GDM1 (cell line): ENCODE measurements around the gene HOXB8.
A peak's percentile ranks its signal among the peaks of the same experiment; 100 is the strongest.

ENCODE experiments used
- DNase-seq: peaks from one replicate; lab custom pipeline; 2025; lab: John Stamatoyannopoulos, UW

The HOXB8 gene

DNA sequence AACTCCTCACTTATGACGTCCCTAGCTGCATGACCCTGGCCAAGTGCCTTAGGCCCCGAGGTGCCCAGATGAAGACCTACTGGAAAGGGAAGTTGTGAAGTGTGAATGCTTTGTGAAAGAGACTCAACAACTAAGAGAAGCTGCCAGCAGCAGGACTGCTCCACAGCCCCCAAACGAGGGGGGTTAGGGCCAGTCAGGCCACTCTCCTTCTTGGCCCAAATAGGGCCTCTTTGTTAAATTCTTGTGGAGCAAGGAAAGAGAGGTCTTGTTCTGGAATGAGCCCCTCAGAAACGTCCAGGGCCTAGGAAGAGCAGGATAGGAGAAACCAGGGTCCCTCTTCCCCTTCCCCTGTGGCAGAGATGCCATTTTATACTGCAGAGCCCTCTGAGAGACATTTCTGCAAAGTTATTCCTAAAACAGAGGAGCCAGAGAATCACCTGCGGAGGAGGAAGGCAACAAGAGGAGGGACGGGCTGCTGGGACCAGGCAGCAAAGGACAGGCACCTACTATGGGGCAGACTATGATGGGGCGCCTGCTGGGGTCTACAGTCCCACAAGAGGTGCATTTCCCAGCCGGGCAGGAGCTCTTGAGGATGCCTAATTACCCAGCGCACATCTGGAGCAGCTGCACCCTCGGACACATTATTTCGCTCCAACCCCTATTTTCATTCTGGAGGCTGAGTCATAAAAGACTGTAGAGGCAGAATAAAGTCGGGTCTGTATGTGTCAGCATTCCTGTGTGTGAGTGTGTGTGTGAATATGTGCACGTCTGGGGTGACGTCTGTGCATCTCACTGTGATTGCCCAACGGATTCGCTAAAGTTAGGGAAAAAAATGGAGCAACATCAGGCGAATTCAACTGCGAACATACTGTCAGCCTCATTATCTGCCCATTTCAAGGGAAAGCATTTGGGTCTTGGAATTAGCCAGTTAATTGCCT is 22.5 kb upstream of the HOXB8 start:
- no peak for DNase-seq

- peak; percentile 23 for DNase-seq
These were observed 21.3 kb upstream of the HOXB8 start for GRCh38 chr17:48636177-48637018.

GRCh38 chr17:48634493-48635208 is 19.6 kb upstream of the HOXB8 start:
- DNase-seq, result no peak

DNA sequence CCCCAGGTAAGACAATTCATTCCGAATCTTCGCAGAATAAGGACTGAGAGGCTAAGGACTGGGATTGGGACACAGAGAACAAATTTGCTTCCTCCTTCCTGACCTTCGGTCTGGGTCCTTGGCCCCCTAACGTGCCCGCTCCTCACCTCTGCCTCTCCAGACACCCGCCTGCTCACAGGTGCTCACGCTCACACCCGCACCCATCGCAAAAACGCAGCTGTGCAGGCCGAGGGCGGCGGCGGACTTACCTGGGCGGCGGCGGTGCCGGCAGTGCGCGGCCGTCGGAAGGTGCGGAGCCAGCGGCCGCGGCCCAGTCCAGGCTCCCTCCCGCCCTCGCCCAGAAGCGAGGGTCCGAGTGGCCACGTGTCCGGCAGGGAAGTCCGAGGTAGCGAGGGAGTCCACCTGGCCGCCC is 18.2 kb upstream of the HOXB8 start:
- no peak for DNase-seq

- no peak for DNase-seq
These were observed 17.6 kb upstream of the HOXB8 start for GRCh38 chr17:48632579-48633265.

DNA sequence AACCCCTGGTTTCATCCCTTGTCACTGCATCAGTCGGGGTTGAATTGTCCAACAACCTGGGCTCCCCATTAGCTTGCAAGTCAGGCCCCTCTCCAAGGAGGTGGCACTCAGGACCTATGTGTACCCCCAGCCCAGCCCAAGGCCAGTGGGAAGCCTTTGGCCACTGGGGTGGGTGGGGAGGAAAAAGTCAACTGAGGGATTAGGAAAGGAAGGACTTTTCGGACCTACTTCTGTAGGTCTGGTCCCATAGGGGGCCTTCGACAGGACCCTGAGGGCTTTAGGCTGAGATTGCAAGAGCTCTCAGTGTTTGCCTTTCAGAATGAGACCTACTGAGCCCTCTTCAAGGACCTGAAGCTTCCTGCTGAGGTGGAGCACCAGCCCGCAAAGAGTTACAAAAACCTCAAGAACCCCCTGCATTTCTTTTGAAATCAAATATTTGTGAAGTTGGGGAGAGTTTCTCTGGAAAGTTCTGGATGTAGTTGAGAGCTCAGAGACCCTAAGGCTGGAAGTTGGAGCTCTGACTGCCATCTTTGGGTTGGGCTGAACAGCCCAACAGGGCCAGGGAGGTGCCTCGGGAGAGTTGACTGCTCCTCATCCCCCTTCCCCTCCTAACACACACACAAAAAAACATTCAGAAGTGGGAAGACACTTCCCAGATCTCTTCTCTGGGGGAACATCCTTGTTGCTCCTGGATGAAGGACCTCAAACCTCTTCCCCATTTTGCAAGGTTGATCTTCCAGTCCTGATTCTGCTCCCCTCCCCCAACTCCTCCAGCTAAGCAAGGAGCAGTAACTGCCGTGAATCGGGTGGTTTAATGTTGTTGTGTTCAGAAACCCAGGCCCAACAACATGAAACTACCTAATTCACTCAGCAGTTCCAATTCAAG is 16.8 kb upstream of the HOXB8 start:
- no peak for DNase-seq

DNA sequence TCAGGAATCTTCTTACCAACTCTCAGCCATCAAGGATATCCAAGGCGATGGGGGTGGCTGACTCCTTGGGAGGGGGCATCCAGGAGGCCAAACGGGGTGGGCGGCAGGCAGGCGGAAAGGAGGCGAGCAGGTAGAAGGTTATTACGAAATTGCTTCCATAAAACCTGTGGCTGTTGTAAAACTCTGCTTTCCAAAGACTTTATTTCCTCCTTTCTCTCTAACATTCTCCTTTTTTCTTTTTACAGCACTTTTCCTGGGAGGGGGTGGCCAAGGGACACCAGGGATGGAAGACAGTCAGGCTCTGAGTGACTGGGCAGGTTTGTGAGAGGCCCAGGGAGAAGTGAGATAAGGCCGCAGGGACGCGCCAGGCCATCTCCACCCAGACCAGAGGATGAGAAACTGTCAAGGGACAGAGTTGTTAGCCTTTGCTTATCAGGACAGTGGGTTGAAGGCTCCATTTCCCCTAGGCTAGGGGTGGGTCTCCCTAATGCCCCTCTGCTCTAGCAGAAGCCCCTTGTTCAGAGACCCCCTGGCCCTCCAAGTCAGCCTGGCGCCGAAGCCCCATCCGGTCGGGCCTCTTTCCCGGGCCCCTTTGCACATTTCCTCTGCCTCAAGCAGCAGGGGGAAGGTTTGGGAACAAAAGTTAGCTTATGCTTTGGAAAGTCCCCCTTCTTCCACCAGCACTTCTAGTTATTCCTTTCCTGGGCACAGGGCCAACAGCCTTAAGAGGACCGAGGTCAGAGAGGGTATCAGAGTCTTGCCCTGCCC is 16.0 kb upstream of the HOXB8 start:
- no peak for DNase-seq

GRCh38 chr17:48630009-48630924 is 15.2 kb upstream of the HOXB8 start:
- no peak for DNase-seq

DNA sequence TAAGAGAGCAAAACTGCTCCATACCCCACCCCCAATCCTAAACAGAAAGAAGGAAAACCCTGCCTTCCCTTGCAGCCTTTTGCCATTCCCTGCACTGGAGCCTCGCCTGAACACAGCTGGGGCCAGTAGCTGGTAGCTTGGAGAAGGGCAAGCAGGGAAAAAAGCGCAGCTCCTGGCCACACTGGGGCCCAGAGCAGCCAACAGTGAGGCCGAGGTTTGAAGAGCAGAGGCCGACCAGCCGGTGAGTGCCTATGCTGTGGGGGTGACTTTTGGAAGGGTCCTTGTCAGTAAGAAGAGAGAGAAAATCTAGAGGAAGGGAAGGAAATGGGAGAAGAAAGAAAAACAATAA is 14.3 kb upstream of the HOXB8 start:
- no peak for DNase-seq

- no peak for DNase-seq
These were observed 13.7 kb upstream of the HOXB8 start for GRCh38 chr17:48628649-48629410.

GRCh38 chr17:48627623-48628521 is 12.8 kb upstream of the HOXB8 start:
- no peak for DNase-seq

GRCh38 chr17:48627118-48627597 is 12.1 kb upstream of the HOXB8 start:
- no peak for DNase-seq

- no peak for DNase-seq
These were observed 11.4 kb upstream of the HOXB8 start, which contains the start of gene HOXB9 for GRCh38 chr17:48626245-48627117. HOXB9 (minus strand) TSS chr17:48626358; CDS start chr17:48626269, 89 bp downstream.

DNA sequence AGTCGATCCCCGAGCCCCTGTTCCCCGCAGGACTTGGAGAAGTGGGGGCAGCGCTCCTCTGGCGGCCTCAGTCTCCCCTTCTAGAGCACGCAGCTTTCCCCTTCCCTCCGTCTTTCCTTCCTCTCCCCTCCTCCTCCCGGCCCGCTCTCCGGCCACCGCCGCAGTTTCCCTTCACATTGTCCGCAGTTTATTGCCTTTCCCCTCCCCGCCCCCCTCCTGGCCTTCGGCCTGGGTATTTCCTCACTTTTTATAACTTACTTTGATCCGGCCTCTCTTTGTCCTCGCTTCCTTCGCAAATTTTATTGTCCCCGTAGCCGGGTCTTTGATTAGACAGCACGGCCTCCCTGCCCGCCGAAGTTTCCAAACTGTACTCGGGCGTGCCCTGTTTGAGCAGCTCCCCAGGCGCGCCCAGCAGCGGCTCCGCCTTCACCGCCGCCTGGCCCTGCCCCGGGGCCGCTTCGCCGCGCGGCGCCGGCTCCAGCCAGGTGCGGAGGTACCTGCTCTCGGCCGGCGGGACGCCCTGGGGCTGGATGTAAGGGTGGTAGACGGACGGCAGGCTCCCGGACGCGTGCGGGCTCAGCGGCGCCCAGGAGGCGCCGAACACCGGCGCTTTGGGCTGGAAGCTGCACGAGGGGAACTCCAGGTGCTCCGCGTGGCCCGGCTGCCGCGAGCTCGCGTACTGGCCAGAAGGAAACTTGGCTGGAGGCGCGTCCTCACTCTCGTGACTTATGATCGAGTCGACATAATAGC is 10.6 kb upstream of the HOXB8 start:
- DNase-seq, result no peak
